ENCODE measurements around the gene LYPD5.

GRCh38 chr19:43814663-43815352 lies 12.6 kb upstream of the LYPD5 start:
- no peak for TF ChIP-seq POLR2A (IDR thresholded peaks at IDR 0.05; ENCODE audit: low read depth, low read length)
- TF ChIP-seq TAF1 (IDR thresholded peaks at IDR 0.05; ENCODE audit: borderline replicate concordance, low read depth, low read length): no peak

All from GM12892 (cell line).